C1 segment of cervical spinal cord (tissue), 14 donors: ENCODE measurements around the gene KRTAP20-2.

Experiments
- DNase-seq, 14 donors: peaks; one replicate each; lab custom pipeline; 2025; lab: John Stamatoyannopoulos, UW

Gene KRTAP20-2

DNA sequence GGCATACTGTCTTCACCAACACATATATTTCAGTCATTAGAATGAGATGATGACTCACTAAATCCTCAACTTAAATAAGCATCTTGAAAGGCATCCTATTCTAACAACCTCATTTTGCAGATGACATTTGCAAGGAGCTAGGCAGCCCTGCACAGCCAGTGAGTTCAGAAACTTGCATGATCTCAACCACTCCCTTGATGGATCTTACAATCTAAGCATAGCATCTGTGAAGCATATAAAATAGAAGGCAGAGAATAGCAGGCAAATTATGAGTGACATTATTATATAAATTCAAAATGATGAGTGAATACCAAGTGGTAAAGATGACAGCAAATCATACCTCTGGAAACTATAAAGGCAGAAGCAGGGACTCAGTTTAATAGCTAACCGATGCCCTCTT, 39.3 kb downstream of the KRTAP20-2 start:
- no peak for DNase-seq

DNA sequence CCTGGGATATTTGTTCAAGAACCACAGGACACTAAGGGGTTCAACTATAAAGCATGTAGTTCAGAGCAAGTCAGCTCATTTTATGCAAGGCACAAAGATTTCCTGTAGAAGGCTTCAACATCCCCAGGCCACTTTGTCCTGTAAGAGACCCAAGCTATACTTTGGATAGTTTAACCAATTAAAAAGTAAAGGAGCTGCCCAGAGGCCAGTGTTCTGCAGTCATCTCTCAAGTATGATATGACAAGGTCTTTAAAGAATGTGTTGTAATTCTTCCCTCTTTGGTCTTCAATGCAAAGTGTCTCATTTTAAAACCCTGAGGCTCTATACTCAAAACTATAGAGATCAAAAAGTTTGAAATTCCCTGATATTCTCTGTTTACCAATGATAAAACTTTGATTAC, 41.7 kb downstream of the KRTAP20-2 start:
- no peak for DNase-seq

DNA sequence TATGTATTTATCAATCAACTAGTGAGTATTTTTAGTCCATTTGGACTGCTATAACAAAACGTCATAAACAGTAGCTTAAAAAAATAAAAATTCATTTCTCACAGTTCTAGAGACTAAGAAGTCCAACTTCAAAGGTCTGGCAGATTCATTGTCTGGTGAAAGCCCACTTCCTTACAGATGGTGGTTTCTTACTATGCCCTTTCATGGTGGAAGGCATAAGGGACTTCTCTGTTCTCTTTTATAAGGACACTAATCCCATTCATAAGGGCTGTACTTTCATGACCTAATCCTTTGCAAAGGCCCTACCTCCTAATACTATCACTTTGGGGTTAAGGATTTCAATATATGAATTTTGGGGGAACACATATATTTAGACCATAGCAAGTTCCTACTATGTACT, 45.6 kb downstream of the KRTAP20-2 start:
- DNase-seq: no peak

DNA sequence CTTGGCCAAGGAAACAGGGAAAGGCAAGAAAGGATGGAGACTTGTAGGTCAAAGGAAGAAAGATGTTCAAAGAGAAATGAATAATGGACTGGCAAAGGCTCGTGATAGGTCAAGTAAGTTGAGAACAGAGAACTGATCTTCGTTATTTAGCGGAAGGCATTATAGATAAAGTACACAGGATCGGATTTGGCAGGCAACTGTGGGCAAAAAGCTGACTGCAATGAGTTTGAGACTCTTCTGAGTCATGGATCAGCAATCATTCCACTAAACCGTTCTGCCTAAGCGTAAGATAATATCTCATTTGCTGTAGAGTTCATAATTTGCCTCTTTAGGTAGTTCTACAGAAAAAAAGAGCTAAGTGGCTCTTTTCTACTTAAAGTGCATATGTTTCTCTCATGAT, 49.5 kb downstream of the KRTAP20-2 start:
- no peak for DNase-seq
